GM21526 (cell line): ENCODE results near the gene AMOTL2.
A peak's percentile ranks its signal among the peaks of the same experiment; 100 is the strongest.

Source experiments
- ATAC-seq: cut with Tn5 transposase; IDR thresholded peaks from one replicate; pipeline ENCODE4 v1.9.1; 2021; ENCODE audit warnings: moderate library complexity; ENCODE audit not compliant: unreplicated experiment, low FRiP score

AMOTL2 gene

GRCh38 chr3:134374105-134374790 is at the start of gene AMOTL2:
AMOTL2 (minus strand) TSS chr3:134374447; CDS start chr3:134371433, 3,014 bp downstream.
- ATAC-seq: peak; percentile 54

GRCh38 chr3:134423153-134423552 is 48.9 kb upstream of the AMOTL2 start:
- no peak for ATAC-seq

- no peak for ATAC-seq
These were observed 45.7 kb upstream of the AMOTL2 start for GRCh38 chr3:134419960-134420321.

GRCh38 chr3:134419214-134419959 is 45.1 kb upstream of the AMOTL2 start:
- no peak for ATAC-seq

GRCh38 chr3:134409041-134409440 is 34.8 kb upstream of the AMOTL2 start:
- ATAC-seq: no peak

- no peak for ATAC-seq
These were observed 33.0 kb upstream of the AMOTL2 start for GRCh38 chr3:134407239-134407625.

GRCh38 chr3:134406331-134407238 is 32.3 kb upstream of the AMOTL2 start:
- no peak for ATAC-seq

- no peak for ATAC-seq
These were observed 30.2 kb upstream of the AMOTL2 start for GRCh38 chr3:134404366-134404885.

- no peak for ATAC-seq
These were observed 23.5 kb upstream of the AMOTL2 start for GRCh38 chr3:134397755-134398154.

GRCh38 chr3:134395103-134395502 is 20.9 kb upstream of the AMOTL2 start:
- no peak for ATAC-seq

- no peak for ATAC-seq
These were observed 20.1 kb upstream of the AMOTL2 start for GRCh38 chr3:134394380-134394779.

GRCh38 chr3:134393074-134393473 is 18.8 kb upstream of the AMOTL2 start:
- ATAC-seq: no peak

GRCh38 chr3:134392336-134392983 is 18.2 kb upstream of the AMOTL2 start:
- ATAC-seq: no peak

- no peak for ATAC-seq
These were observed 15.6 kb upstream of the AMOTL2 start for GRCh38 chr3:134389865-134390264.

- no peak for ATAC-seq
These were observed 14.7 kb upstream of the AMOTL2 start for GRCh38 chr3:134388788-134389485.

GRCh38 chr3:134388292-134388691 is 14.0 kb upstream of the AMOTL2 start:
- no peak for ATAC-seq

- ATAC-seq: no peak
These were observed 13.0 kb upstream of the AMOTL2 start for GRCh38 chr3:134387293-134387692.

- no peak for ATAC-seq
These were observed 10.7 kb upstream of the AMOTL2 start for GRCh38 chr3:134384963-134385362.

GRCh38 chr3:134381831-134382442 is 7.7 kb upstream of the AMOTL2 start:
- ATAC-seq: no peak
